ENCODE data around the gene LCN15. TPM values are rescaled to one million over a fixed set of nuclear protein-coding genes. Genes with fewer than 3 reads are reported as not detected.

The LCN15 gene
- total RNA-seq, 6 experiments from 2014 or later: not detected

DNA sequence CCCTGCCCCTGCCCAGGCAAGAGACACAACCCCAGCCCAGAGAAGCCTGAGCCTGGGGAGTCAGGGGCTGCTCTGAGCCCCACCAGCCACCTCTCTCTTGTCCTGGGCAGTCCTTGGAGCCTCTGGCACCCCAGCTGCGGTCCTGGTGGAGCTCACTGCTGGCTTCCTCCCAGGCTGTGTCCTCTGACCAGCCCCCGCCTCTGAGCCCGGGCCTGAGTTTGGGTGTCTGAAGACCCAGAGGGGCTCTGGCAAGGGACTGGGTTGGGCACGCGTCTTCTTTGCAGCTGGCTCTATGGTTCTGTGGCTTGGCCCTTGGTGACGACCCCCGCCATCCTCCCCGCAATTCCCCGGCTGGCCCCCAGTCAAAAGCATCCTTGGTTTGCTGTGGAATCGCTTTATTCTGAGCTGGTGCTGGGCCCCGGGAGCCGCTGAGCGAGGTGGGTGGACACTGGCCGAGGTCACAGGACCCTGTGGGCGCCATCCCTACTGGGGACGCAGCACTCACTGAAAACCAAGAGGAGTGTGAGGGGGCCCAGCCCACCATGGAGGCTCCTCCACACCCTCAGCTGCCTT is 20.6 kb downstream of the LCN15 start:
- H3K27me3 ChIP-seq: no peaks in the 10 kb centered on the region

DNA sequence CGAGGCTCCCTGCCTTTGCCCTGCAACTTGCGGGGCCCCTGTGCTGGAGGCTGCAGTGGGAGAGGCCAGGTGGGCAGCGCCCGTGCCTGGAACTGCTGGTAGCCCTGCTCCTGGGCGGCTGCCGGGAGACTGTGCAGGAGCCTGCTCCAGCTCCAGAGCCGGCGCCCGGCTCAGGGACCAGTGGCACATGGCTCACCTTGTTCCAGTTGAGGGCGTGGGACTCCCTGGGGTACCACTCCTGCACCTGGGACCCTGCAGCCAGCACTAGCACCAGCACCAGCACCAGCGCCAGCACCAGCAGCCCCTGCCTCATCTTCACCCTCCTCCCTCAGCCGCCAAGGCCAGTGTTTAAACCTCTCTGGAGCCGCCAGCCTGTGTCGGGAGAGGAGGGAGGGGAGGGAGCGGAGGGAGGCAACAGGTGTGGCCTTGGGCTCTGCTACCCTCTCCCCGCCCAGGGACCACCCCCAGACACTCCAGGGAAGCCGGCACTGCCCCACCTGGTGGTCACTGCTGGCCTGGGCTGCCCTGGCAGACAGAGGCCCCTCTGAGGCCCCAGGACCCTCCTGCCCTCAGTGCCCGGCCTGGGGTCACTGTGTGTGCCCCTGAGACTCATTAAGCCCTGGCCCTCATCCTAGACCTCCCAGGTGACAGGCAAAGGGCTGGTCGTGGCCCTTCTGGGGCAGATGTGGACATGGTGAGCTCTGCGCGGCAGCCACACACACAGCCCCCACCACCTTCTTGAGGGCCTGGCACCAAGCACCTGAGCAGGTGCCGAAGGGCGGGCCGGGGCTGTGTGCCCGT is 21.5 kb downstream of the LCN15 start, which contains the start of gene LCN10:
Gene LCN10 (minus strand): TSS at position 350 of the 801 bp plus-strand sequence. CDS start 37 bp downstream, at position 313.
- intact Hi-C loops (cut with DNase I): no loop called here
- DNase-seq (no peak), ATAC-seq (peak in 2 of 4 donors; percentile 3 to 13)
- Histone ChIP-seq H3K4me3 (no peak within 1 kb of the TSS), H3K36me3 (no peaks in the 10 kb centered on the region), H3K9me3 (no peaks in the 10 kb centered on the region), H3K4me1 (peaks cover 0 to 5% (median 0%) of the 10 kb centered on the region in 4 donors), H3K27me3 (no peaks in the 10 kb centered on the region), H3K27ac (no peak within 1 kb of the TSS)
- WGBS (ENCODE audit: insufficient coverage, low coverage, low lambda C conversion rate, missing lambda C conversion rate): 38% methylated on average over 3 of the region's 25 CpGs
- TF ChIP-seq, protein P1, sequence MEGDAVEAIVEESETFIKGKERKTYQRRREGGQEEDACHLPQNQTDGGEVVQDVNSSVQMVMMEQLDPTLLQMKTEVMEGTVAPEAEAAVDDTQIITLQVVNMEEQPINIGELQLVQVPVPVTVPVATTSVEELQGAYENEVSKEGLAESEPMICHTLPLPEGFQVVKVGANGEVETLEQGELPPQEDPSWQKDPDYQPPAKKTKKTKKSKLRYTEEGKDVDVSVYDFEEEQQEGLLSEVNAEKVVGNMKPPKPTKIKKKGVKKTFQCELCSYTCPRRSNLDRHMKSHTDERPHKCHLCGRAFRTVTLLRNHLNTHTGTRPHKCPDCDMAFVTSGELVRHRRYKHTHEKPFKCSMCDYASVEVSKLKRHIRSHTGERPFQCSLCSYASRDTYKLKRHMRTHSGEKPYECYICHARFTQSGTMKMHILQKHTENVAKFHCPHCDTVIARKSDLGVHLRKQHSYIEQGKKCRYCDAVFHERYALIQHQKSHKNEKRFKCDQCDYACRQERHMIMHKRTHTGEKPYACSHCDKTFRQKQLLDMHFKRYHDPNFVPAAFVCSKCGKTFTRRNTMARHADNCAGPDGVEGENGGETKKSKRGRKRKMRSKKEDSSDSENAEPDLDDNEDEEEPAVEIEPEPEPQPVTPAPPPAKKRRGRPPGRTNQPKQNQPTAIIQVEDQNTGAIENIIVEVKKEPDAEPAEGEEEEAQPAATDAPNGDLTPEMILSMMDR (IDR thresholded peaks at IDR 0.05): peak in 3 of 4 donors; percentile 12 to 29 (median 17)
- no peak for TF ChIP-seq POLR2A (IDR thresholded peaks at IDR 0.05)

More for the DNA sequence above, 20.6 kb downstream of the LCN15 start:
- DNase-seq (no peak), ATAC-seq (no peak)
- TF ChIP-seq POLR2A (IDR thresholded peaks at IDR 0.05): no peak
- TF ChIP-seq, protein P1 (IDR thresholded peaks at IDR 0.05): no peak
- intact Hi-C loops (cut with DNase I): no loop called here
- peaks cover 0 to 5% (median 0%) of the 10 kb centered on the region in 4 donors for H3K4me1 ChIP-seq
- H3K36me3 ChIP-seq: no peaks in the 10 kb centered on the region
- no peak overlapping the region for H3K4me3 ChIP-seq
- no peaks in the 10 kb centered on the region for H3K9me3 ChIP-seq
- no peak overlapping the region for H3K27ac ChIP-seq
- WGBS (ENCODE audit: insufficient coverage, low coverage, low lambda C conversion rate, missing lambda C conversion rate): 90% methylated on average over 2 of the region's 16 CpGs

DNA sequence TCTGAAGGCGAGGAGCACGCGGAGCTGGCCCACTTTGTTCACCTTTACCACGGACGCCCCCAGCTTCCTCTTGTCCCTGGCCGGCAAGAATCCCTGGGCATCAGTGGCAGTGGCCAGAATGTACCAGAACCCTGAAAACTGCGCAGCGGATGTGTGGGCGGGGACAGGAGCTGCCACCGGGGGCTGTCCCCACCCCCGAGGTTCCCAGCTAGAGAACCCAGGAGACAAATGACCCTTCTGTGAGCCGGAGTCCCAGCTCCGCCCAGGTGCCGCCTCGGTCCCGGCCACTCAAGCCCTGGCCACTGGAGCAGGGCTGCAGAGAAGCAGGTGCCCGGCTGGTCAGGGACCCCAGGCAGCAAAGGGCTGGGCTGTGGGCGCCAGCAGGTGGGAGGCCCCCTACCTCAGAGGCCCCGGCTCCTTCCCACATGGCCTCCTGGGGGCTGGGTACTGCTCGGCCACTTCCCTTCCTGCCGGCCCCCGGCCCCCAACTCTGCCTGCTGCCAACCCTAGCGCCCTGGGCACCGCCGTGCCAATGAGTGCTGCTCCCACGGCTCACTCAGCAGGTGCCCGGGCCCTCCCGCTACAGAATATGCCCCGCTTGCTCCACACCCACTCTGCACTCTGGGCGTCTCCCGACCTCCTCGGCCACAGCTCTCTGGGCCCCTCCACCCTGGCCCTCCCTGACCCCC is 22.3 kb downstream of the LCN15 start:
- no CpG with 5 or more reads among the region's 32 CpGs for WGBS (ENCODE audit: insufficient coverage, low coverage, low lambda C conversion rate, missing lambda C conversion rate)
- Histone ChIP-seq H3K4me1 (peaks cover 0 to 5% (median 0%) of the 10 kb centered on the region in 4 donors), H3K9me3 (no peaks in the 10 kb centered on the region), H3K36me3 (no peaks in the 10 kb centered on the region), H3K4me3 (no peak overlapping the region), H3K27ac (no peak overlapping the region), H3K27me3 (no peaks in the 10 kb centered on the region)
- DNase-seq (no peak), ATAC-seq (no peak)
- TF ChIP-seq POLR2A (IDR thresholded peaks at IDR 0.05): no peak
- TF ChIP-seq, protein P1 (IDR thresholded peaks at IDR 0.05): no peak
- intact Hi-C loops (cut with DNase I): no loop called here

DNA sequence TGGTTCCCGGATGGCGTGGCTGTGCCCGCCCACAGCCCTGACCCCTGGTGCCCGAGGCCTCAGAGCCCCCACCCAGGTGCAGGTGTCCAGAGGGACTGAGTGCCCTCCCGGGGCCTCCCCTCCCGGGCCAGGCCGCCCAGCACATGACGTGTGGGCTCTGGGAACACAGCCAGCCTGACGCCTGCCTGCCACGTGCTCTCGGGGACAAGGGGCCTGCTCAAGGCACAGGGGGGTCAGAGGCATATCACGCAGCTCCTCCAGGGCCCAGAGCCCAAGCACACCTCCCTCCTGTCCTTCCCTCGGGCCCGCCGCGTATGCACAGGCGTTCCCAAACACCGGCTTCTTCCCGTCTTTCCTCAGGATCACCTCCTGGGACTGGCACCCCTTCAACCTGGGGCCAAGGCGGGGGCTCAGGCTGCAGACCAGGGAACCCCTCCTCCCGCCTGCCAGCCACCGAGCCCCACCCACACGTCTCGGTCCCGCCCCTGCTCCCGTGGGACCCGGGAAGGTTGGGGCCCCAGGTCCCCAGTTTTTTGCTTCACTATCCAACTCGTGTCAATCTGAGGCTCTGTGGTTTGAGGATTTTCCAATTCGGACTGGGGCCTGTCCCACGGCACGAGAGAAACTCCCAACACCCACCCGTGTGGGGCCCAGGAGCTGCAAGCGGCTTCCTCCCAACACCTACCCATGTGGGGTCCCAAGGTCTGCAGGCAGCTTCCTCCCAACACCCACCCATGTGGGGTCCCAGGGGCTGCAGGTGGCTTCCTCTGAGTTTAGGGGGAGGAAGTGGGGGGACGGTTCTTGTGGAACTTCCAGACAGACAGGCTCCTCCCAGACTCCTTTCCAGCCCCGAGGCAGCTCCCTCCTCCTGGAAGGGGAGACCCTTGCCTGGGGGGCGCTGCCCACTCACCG is 23.1 kb downstream of the LCN15 start:
- no peak for TF ChIP-seq POLR2A (IDR thresholded peaks at IDR 0.05)
- TF ChIP-seq, protein P1 (IDR thresholded peaks at IDR 0.05): no peak
- Histone ChIP-seq H3K9me3 (no peaks in the 10 kb centered on the region), H3K27me3 (no peaks in the 10 kb centered on the region), H3K4me1 (peaks cover 0 to 5% (median 0%) of the 10 kb centered on the region in 4 donors), H3K36me3 (no peaks in the 10 kb centered on the region), H3K4me3 (no peak overlapping the region), H3K27ac (no peak overlapping the region)
- 12% methylated on average over 20 of the region's 37 CpGs for WGBS (ENCODE audit: insufficient coverage, low coverage, low lambda C conversion rate, missing lambda C conversion rate)
- intact Hi-C loops (cut with DNase I): no loop called here
- ATAC-seq (peak; percentile 60 to 66 (median 62)), DNase-seq (no peak)
